ENCODE measurements around the gene PTPRM. TPM values are rescaled to one million over a fixed set of nuclear protein-coding genes. Genes with fewer than 3 reads are reported as not detected.
"Not testable (repeated sequence)": the region's sequence is repeated elsewhere in the genome, so short reads cannot be mapped to it uniquely, and the experiment has no call there.

The PTPRM gene
- total and polyA plus RNA-seq, 5 donors from 2014 or later, result 1.1 to 4.6 (median 3.6) TPM

DNA sequence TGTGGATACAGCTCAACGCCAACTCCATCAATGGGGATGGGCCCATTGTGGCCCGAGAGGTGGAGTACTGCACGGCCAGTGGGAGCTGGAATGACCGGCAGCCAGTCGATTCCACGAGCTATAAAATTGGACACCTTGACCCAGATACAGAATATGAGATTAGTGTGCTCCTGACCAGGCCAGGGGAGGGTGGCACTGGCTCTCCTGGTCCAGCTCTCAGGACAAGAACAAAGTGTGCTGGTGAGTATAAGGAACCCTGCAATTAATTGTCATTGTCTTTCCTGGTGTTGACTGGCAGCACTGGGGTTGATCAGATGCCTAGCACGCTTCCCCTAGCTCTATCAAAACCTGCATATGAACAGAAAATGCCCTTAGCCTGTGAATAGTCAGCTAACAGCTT, 388.1 kb downstream of the PTPRM start:
- H3K27me3 Mint-ChIP-seq, result no peaks in the 10 kb centered on the region
- H3K4me3 Mint-ChIP-seq, result no peak overlapping the region
- Histone ChIP-seq H3K9me3 (ENCODE audit: control insufficient read depth in 2 of 2, low read length in 2 of 2) (no peaks in the 10 kb centered on the region), H3K4me1 (ENCODE audit: control insufficient read depth, insufficient read depth, low read length, poor library complexity, severe bottlenecking) (peaks cover 12% of the 10 kb centered on the region), H3K27ac (ENCODE audit: insufficient read depth, low read length, poor library complexity, severe bottlenecking) (no peak overlapping the region), H3K36me3 (ENCODE audit: control insufficient read depth, insufficient read depth, low read length) (no peaks in the 10 kb centered on the region), H3K4me3 (ENCODE audit: low read depth, low read length) (no peak overlapping the region), H3K27me3 (ENCODE audit: control insufficient read depth, insufficient read depth, low read length) (no peaks in the 10 kb centered on the region)
- DNase-seq, result no peak
- no peaks in the 10 kb centered on the region for H3K36me3 Mint-ChIP-seq
- ATAC-seq (ENCODE audit: low read depth in 2 of 2), result no peak
- H3K9me3 Mint-ChIP-seq, result no peaks in the 10 kb centered on the region
- H3K4me1 Mint-ChIP-seq, result peaks cover 0 to 41% (median 22%) of the 10 kb centered on the region in 4 donors
- H3K27ac Mint-ChIP-seq, result peak overlapping the region in 1 of 3 donors; percentile 22

- ATAC-seq (ENCODE audit: low read depth in 2 of 2) (peak in 1 of 2 donors; percentile 39), DNase-seq (peak in 1 of 3 donors; percentile 17)
- peak overlapping the region; percentile 13 for H3K4me3 ChIP-seq (ENCODE audit: low read depth, low read length)
- peak overlapping the region in 2 of 3 donors; percentile 69 to 86 for H3K27ac Mint-ChIP-seq
- peak overlapping the region in 2 of 4 donors; percentile 65 to 67 for H3K4me3 Mint-ChIP-seq
- H3K9me3 ChIP-seq (ENCODE audit: control insufficient read depth in 2 of 2, low read length in 2 of 2), result no peaks in the 10 kb centered on the region
- H3K4me1 Mint-ChIP-seq, result peaks cover 0 to 41% (median 22%) of the 10 kb centered on the region in 4 donors
- H3K36me3 Mint-ChIP-seq, result no peaks in the 10 kb centered on the region
- H3K36me3 ChIP-seq (ENCODE audit: control insufficient read depth, insufficient read depth, low read length), result no peaks in the 10 kb centered on the region
- H3K27ac ChIP-seq (ENCODE audit: insufficient read depth, low read length, poor library complexity, severe bottlenecking), result no peak overlapping the region
- peaks cover 12% of the 10 kb centered on the region for H3K4me1 ChIP-seq (ENCODE audit: control insufficient read depth, insufficient read depth, low read length, poor library complexity, severe bottlenecking)
- H3K27me3 Mint-ChIP-seq, result no peaks in the 10 kb centered on the region
- H3K27me3 ChIP-seq (ENCODE audit: control insufficient read depth, insufficient read depth, low read length), result no peaks in the 10 kb centered on the region
- no peaks in the 10 kb centered on the region for H3K9me3 Mint-ChIP-seq
Measured at GRCh38 chr18:7957297-7957696, 390.2 kb downstream of the PTPRM start.

- H3K4me1 Mint-ChIP-seq, result peaks cover 0 to 37% (median 20%) of the 10 kb centered on the region in 4 donors
- no peaks in the 10 kb centered on the region for H3K27me3 Mint-ChIP-seq
- H3K9me3 Mint-ChIP-seq, result peaks cover 0 to 1% (median 0%) of the 10 kb centered on the region in 7 donors
- Histone ChIP-seq H3K36me3 (ENCODE audit: control insufficient read depth, insufficient read depth, low read length) (no peaks in the 10 kb centered on the region), H3K27me3 (ENCODE audit: control insufficient read depth, insufficient read depth, low read length) (no peaks in the 10 kb centered on the region), H3K4me1 (ENCODE audit: control insufficient read depth, insufficient read depth, low read length, poor library complexity, severe bottlenecking) (peaks cover 12% of the 10 kb centered on the region), H3K27ac (ENCODE audit: insufficient read depth, low read length, poor library complexity, severe bottlenecking) (peak overlapping the region; percentile 59), H3K9me3 (ENCODE audit: control insufficient read depth in 2 of 2, low read length in 2 of 2) (no peaks in the 10 kb centered on the region), H3K4me3 (ENCODE audit: low read depth, low read length) (peak overlapping the region; percentile 68)
- peak overlapping the region; percentile 71 to 89 (median 81) for H3K4me3 Mint-ChIP-seq
- ATAC-seq (ENCODE audit: low read depth in 2 of 2), result peak; percentile 28 to 43
- peak in 1 of 3 donors; percentile 52 for DNase-seq
- H3K36me3 Mint-ChIP-seq, result no peaks in the 10 kb centered on the region
- H3K27ac Mint-ChIP-seq, result peak overlapping the region; percentile 86 to 96 (median 88)
Measured at GRCh38 chr18:7958081-7958896, 391.2 kb downstream of the PTPRM start.

DNA sequence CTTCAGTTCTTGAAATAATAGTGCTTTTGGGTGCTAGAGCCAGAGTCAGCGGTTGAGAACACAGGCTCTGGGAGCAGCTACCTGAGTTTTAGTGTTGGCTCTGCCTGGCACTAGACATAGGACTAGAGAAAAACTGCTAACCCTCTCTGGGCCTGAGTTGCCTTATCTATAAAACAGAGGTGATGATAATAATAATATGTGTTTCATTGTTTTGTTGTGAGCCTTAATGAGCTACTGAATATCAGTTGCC, 391.7 kb downstream of the PTPRM start:
- H3K4me1 ChIP-seq (ENCODE audit: control insufficient read depth, insufficient read depth, low read length, poor library complexity, severe bottlenecking), result peaks cover 12% of the 10 kb centered on the region
- H3K9me3 Mint-ChIP-seq, result peaks cover 0 to 1% (median 0%) of the 10 kb centered on the region in 7 donors
- DNase-seq (no peak), ATAC-seq (ENCODE audit: low read depth in 2 of 2) (no peak)
- H3K27ac ChIP-seq (ENCODE audit: insufficient read depth, low read length, poor library complexity, severe bottlenecking), result peak overlapping the region; percentile 59
- H3K4me3 ChIP-seq (ENCODE audit: low read depth, low read length), result peak overlapping the region; percentile 68
- no peaks in the 10 kb centered on the region for H3K36me3 ChIP-seq (ENCODE audit: control insufficient read depth, insufficient read depth, low read length)
- no peaks in the 10 kb centered on the region for H3K27me3 ChIP-seq (ENCODE audit: control insufficient read depth, insufficient read depth, low read length)
- no peaks in the 10 kb centered on the region for H3K27me3 Mint-ChIP-seq
- H3K36me3 Mint-ChIP-seq, result no peaks in the 10 kb centered on the region
- H3K4me3 Mint-ChIP-seq, result peak overlapping the region; percentile 71 to 89 (median 81)
- no peaks in the 10 kb centered on the region for H3K9me3 ChIP-seq (ENCODE audit: control insufficient read depth in 2 of 2, low read length in 2 of 2)
- peak overlapping the region; percentile 86 to 96 (median 88) for H3K27ac Mint-ChIP-seq
- H3K4me1 Mint-ChIP-seq, result peaks cover 0 to 32% (median 20%) of the 10 kb centered on the region in 4 donors

DNA sequence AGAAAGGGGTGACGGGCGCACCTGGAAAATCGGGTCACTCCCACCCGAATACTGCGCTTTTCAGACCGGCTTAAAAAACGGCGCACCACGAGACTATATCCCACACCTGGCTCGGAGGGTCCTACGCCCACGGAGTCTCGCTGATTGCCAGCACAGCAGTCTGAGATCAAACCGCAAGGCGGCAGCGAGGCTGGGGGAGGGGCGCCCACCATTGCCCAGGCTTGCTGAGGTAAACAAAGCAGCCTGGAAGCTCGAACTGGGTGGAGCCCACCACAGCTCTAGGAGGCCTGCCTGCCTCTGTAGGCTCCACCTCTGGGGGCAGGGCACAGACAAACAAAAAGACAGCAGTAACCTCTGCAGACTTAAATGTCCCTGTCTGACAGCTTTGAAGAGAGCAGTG, 399.6 kb downstream of the PTPRM start:
- H3K27ac ChIP-seq (ENCODE audit: insufficient read depth, low read length, poor library complexity, severe bottlenecking); H3K4me1 Mint-ChIP-seq; H3K27ac Mint-ChIP-seq; DNase-seq; ATAC-seq (ENCODE audit: low read depth in 2 of 2); H3K9me3 ChIP-seq (ENCODE audit: control insufficient read depth in 2 of 2, low read length in 2 of 2); H3K36me3 Mint-ChIP-seq; H3K4me3 Mint-ChIP-seq; H3K4me3 ChIP-seq (ENCODE audit: low read depth, low read length); H3K9me3 Mint-ChIP-seq; H3K36me3 ChIP-seq (ENCODE audit: control insufficient read depth, insufficient read depth, low read length); H3K27me3 ChIP-seq (ENCODE audit: control insufficient read depth, insufficient read depth, low read length); H3K27me3 Mint-ChIP-seq; H3K4me1 ChIP-seq (ENCODE audit: control insufficient read depth, insufficient read depth, low read length, poor library complexity, severe bottlenecking): not testable (repeated sequence)

DNA sequence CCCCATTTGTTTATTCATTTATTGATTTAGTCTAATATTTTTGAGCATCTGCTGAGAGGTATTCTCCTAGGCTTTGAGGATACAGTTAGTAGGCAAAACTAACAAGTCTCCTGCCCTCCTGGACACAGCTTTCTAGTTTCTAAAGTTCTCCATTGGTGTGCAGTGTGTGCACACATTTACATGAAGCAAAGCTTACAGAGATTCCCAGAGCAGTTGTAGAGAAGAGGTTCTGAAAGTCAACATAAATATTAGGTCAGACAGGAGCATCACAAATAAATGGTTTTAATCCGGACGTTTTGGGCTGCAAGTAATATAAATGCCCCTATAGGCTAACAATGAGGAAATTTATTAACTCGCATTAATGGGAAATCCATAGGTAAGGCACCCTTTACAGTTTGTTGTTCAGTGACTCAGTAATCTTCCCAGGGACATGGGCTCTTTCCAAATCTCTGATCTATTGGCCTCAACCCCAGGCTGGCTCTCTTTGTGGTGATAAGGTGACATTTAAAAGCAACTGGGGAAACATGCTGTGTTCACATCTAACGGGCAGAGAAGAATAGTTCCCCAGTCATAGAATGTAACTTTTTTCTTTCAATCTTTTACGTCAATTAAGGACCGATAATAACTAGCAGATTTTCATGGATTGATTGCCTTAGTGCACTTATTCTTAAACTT, 407.2 kb downstream of the PTPRM start:
- no peak overlapping the region for H3K4me3 Mint-ChIP-seq
- no peak overlapping the region for H3K27ac Mint-ChIP-seq
- ATAC-seq (ENCODE audit: low read depth in 2 of 2), result no peak
- Histone ChIP-seq H3K4me1 (ENCODE audit: control insufficient read depth, insufficient read depth, low read length, poor library complexity, severe bottlenecking) (no peaks in the 10 kb centered on the region), H3K27me3 (ENCODE audit: control insufficient read depth, insufficient read depth, low read length) (no peaks in the 10 kb centered on the region), H3K27ac (ENCODE audit: insufficient read depth, low read length, poor library complexity, severe bottlenecking) (no peak overlapping the region), H3K4me3 (ENCODE audit: low read depth, low read length) (no peak overlapping the region), H3K9me3 (ENCODE audit: control insufficient read depth in 2 of 2, low read length in 2 of 2) (no peaks in the 10 kb centered on the region), H3K36me3 (ENCODE audit: control insufficient read depth, insufficient read depth, low read length) (no peaks in the 10 kb centered on the region)
- DNase-seq, result no peak
- H3K36me3 Mint-ChIP-seq, result no peaks in the 10 kb centered on the region
- peaks cover 0 to 4% (median 2%) of the 10 kb centered on the region in 7 donors for H3K9me3 Mint-ChIP-seq
- no peaks in the 10 kb centered on the region for H3K27me3 Mint-ChIP-seq
- H3K4me1 Mint-ChIP-seq, result no peaks in the 10 kb centered on the region

DNA sequence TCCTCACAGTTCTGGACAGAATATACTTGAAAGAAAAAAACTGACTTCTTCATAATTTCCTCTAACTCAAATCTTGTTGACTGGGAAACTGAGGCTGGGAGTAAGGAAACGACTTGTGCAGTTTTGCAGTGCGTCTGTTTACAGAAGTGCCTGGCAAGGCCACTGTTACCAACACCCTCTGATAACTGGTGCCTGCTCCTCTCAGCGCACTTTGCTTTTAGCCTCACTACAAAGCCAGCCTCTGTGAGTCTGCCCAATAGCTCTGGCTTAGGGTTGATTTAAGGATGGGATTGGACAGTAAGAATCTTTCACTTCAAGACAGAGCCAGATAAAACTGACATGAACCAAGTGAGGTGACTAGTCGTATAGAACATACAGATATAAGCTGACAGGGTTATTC, 410.8 kb downstream of the PTPRM start:
- Histone ChIP-seq H3K27me3 (ENCODE audit: control insufficient read depth, insufficient read depth, low read length) (no peaks in the 10 kb centered on the region), H3K4me1 (ENCODE audit: control insufficient read depth, insufficient read depth, low read length, poor library complexity, severe bottlenecking) (no peaks in the 10 kb centered on the region), H3K4me3 (ENCODE audit: low read depth, low read length) (no peak overlapping the region), H3K27ac (ENCODE audit: insufficient read depth, low read length, poor library complexity, severe bottlenecking) (no peak overlapping the region), H3K36me3 (ENCODE audit: control insufficient read depth, insufficient read depth, low read length) (no peaks in the 10 kb centered on the region), H3K9me3 (ENCODE audit: control insufficient read depth in 2 of 2, low read length in 2 of 2) (no peaks in the 10 kb centered on the region)
- no peak overlapping the region for H3K4me3 Mint-ChIP-seq
- no peak for ATAC-seq (ENCODE audit: low read depth in 2 of 2)
- DNase-seq, result no peak
- H3K36me3 Mint-ChIP-seq, result no peaks in the 10 kb centered on the region
- peaks cover 0 to 4% (median 1%) of the 10 kb centered on the region in 7 donors for H3K9me3 Mint-ChIP-seq
- no peaks in the 10 kb centered on the region for H3K27me3 Mint-ChIP-seq
- H3K4me1 Mint-ChIP-seq, result no peaks in the 10 kb centered on the region
- H3K27ac Mint-ChIP-seq, result no peak overlapping the region
